ENCODE results near the gene DUOX1.
A peak's percentile ranks its signal among the peaks of the same experiment; 100 is the strongest.

The DUOX1 gene

DNA sequence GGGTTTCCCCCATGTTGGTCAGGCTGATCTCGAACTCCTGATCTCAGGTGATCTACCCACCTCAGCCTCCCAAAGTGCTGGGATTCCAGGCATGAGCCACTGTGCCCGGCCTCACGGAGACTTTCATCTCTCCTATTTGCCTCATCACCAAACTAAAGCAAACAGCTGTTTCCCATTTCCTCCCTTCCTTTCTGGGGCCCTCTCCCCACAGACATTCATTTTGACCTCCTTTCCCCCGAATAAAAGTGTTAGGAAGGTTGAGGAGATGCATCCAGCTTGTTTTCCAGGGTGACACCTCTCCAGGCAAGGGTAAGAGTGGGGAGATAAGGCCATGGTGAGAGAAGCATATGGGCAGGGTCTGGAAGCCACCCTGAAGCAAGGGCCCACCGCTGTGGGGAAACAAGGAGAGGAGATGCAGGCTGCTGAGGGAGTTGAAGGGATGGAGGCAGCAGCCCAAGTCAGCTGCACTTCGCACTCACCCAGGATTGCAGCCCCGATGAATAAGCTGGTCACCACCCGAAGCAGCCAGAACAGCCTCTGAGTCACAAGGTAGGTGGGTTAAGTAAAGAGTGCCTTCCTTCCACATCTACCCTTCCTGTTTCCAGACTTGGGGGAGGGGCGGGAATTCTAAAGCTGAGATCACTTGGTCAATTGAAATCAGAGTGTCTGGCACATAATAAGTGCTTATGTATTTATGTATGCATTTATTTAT is 7.9 kb upstream of the DUOX1 start:
- H3K4me3 ChIP-seq (ENCODE audit: control insufficient read depth, low read depth, low read length) = no peak overlapping the region
- peak; percentile 89 for DNase-seq (ENCODE audit: low read depth)
- TF ChIP-seq, protein P1, sequence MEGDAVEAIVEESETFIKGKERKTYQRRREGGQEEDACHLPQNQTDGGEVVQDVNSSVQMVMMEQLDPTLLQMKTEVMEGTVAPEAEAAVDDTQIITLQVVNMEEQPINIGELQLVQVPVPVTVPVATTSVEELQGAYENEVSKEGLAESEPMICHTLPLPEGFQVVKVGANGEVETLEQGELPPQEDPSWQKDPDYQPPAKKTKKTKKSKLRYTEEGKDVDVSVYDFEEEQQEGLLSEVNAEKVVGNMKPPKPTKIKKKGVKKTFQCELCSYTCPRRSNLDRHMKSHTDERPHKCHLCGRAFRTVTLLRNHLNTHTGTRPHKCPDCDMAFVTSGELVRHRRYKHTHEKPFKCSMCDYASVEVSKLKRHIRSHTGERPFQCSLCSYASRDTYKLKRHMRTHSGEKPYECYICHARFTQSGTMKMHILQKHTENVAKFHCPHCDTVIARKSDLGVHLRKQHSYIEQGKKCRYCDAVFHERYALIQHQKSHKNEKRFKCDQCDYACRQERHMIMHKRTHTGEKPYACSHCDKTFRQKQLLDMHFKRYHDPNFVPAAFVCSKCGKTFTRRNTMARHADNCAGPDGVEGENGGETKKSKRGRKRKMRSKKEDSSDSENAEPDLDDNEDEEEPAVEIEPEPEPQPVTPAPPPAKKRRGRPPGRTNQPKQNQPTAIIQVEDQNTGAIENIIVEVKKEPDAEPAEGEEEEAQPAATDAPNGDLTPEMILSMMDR (conservative IDR thresholded peaks at IDR 0.05; ENCODE audit: control insufficient read depth, insufficient read depth, low read depth, low read length) = no peak

DNA sequence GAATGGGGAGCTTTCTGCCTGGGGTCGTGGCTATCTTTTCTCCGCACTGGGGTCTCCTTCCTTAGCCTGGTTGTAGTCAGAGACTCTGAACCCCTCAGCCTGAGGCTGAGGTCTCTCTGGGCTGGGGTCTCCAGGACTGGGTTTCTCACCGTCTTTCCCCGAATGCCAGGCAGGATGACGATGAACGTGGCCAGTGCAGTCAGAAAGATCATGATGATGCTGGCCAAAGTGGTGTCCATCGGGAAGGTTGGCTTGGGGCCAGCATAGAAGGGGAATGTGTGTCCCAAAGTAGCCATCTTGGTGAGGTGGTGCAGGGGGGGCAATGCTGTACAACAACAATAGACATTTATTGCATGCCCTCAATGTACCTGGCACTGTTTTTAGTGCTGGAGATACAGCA is 7.1 kb upstream of the DUOX1 start:
- no peak overlapping the region for H3K4me3 ChIP-seq (ENCODE audit: control insufficient read depth, low read depth, low read length)
- TF ChIP-seq, protein P1 (conservative IDR thresholded peaks at IDR 0.05; ENCODE audit: control insufficient read depth, insufficient read depth, low read depth, low read length) = no peak

DNA sequence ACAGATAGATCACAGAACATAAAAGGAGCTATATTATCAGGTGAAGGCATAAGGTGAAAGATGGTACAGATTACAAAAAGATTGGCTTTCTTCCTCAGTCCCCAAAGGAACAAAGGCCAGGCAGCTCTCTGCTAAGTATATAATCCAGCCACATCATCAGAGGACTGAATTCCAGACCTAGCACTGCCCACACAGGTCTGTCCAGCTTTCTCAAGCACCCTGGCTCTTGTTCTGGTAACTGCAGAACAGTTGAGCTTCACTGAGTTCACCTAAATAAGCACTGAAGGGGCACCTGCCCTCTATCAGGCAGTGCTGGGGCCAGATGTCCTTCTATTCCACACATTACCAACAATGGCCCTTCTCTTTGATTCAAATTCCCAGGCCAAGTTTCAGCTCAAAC is 6.4 kb upstream of the DUOX1 start:
- TF ChIP-seq, protein P1 (conservative IDR thresholded peaks at IDR 0.05; ENCODE audit: control insufficient read depth, insufficient read depth, low read depth, low read length) = no peak
- no peak overlapping the region for H3K4me3 ChIP-seq (ENCODE audit: control insufficient read depth, low read depth, low read length)
- no peak for DNase-seq (ENCODE audit: low read depth)

More for the DNA sequence above, 7.1 kb upstream of the DUOX1 start:
- DNase-seq (ENCODE audit: low read depth) = no peak

DNA sequence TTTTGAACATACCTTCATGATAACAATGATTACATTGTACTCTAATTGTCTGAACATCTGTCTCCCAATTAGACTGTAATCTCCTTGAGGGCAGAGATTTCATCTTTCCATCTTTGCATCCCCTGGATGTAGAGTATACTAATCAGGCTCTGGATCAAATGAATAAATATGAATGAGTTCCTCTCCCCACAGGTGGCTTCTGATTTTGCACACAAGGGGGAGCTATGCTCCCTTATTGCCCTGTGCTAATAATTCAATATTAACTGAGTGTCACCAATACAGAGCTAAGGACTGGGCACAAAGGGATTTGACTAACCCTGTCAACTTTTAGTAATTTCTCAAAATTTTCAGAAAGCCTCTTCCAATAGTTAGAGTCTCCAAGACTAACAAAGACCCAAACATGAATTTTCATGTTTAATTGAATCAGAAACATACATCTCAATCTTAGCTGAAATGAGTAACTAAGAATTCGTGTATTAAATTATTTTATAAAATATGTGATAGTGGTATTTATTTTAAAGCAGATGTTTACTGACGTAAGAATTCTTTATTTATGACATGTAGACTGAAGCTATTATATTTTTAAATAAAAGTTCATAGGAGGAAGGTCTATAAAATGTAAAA is 3.1 kb upstream of the DUOX1 start:
- TF ChIP-seq, protein P1 (conservative IDR thresholded peaks at IDR 0.05; ENCODE audit: control insufficient read depth, insufficient read depth, low read depth, low read length) = peak; percentile 69
- DNase-seq (ENCODE audit: low read depth) = peak; percentile 43
- no peak overlapping the region for H3K4me3 ChIP-seq (ENCODE audit: control insufficient read depth, low read depth, low read length)

DNA sequence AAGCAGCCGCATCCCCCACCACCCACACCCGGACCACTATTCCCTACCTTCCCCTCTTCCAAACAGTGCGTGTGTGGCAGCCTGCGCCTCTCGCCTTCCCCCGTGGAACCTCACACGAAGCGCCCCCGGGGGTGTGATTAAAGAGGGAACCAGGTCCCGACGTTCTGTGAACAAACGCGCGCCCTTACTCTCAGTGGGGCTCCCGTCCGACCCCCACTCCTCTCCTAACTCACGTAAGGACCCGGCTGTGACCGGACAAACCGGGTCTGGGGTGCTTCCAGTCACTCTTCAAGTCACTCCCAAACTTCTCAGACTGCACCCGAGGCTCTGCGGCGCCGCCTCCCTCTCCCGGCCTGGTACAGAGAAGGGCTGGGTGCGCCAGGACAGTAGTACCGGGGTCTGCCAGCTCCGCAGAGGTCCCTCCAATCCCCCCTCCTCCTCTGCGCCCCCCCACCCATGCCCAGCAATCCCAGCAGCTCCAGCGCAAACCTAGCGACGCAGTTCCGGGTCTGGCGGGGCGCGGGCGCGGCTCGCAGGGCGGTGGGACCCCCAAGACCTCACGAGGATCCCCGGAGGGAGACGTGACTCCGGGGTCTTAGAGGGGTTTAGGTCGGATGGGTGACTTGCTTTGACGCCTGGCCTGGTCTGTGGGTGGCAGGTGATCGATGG is 689 bp upstream of the DUOX1 start:
- DNase-seq (ENCODE audit: low read depth) = no peak
- TF ChIP-seq, protein P1 (conservative IDR thresholded peaks at IDR 0.05; ENCODE audit: control insufficient read depth, insufficient read depth, low read depth, low read length) = no peak
- no peak overlapping the region for H3K4me3 ChIP-seq (ENCODE audit: control insufficient read depth, low read depth, low read length)

DNA sequence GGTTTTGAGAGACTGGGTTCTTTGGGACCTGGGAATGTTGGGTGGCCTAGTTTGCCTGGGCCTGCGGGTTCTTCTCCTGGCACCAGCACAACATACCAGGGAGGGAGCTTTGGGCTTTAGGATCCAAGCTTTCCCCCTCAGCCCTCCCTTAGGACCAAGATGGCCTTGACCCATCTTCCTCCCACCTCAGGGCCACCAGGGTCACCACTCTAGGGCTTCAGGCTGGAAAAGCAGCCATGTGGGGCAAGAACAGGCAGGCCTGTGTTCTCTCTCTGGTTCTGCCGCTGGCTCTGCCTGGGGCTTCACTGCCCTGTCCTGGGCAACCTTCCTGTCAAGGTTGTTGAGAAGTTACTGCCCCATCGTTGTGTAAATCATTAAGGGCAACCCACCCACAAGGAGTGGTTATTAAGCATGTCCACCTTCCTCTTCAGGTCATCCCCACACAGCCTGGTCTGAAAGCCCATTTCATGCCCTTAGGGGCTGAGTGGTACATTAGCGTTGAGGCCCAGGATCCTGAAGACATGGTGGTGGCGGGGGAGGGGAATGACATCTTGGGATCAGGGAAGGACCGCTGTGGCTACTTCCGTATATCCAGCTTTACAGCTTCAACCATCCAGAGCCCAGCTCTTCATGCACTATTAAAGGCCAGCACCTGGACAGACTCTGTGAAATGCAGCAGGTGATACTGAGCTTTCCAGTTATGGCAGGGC is 652 bp downstream of the DUOX1 start:
- H3K4me3 ChIP-seq (ENCODE audit: control insufficient read depth, low read depth, low read length) = no peak overlapping the region
- TF ChIP-seq, protein P1 (conservative IDR thresholded peaks at IDR 0.05; ENCODE audit: control insufficient read depth, insufficient read depth, low read depth, low read length) = no peak
- DNase-seq (ENCODE audit: low read depth) = no peak

All from fibroblast of mammary gland (primary cell).